ENCODE data around the gene MMP15. TPM values are rescaled to one million over a fixed set of nuclear protein-coding genes. Genes with fewer than 3 reads are reported as not detected.
A peak's percentile ranks its signal among the peaks of the same experiment; 100 is the strongest.
"Not testable (repeated sequence)": the region's sequence is repeated elsewhere in the genome, so short reads cannot be mapped to it uniquely, and the experiment has no call there.

Gene MMP15
- total and polyA plus RNA-seq, 4 donors, result 0.82 to 5.9 (median 3.8) TPM

- no peaks in the 10 kb centered on the region for H3K36me3 ChIP-seq (ENCODE audit: control insufficient read depth in 1 of 2, insufficient read depth in 2 of 2, low read length in 1 of 2)
- H3K27ac ChIP-seq (ENCODE audit: low read depth in 1 of 2, low read length in 2 of 2), result no peak overlapping the region
- ATAC-seq (ENCODE audit: low FRiP score) (no peak), DNase-seq (no peak)
- intact Hi-C loops (cut with DNase I), result no loop called here
- H3K27me3 ChIP-seq (ENCODE audit: control insufficient read depth in 1 of 2, insufficient read depth in 2 of 2, low read length in 1 of 2), result no peaks in the 10 kb centered on the region
- no peaks in the 10 kb centered on the region for H3K4me1 ChIP-seq (ENCODE audit: control insufficient read depth in 1 of 2, insufficient read depth in 2 of 2, low read length in 2 of 2)
- WGBS, 2 donors, result 83 to 84% methylated on average over 19 of the region's 19 CpGs
- no peak overlapping the region for H3K4me3 ChIP-seq (ENCODE audit: low read length in 2 of 2)
- no peaks in the 10 kb centered on the region for H3K9me3 ChIP-seq (ENCODE audit: control insufficient read depth, low read length)
These were observed 61.0 kb downstream of the MMP15 start for GRCh38 chr16:58086381-58087208.

DNA sequence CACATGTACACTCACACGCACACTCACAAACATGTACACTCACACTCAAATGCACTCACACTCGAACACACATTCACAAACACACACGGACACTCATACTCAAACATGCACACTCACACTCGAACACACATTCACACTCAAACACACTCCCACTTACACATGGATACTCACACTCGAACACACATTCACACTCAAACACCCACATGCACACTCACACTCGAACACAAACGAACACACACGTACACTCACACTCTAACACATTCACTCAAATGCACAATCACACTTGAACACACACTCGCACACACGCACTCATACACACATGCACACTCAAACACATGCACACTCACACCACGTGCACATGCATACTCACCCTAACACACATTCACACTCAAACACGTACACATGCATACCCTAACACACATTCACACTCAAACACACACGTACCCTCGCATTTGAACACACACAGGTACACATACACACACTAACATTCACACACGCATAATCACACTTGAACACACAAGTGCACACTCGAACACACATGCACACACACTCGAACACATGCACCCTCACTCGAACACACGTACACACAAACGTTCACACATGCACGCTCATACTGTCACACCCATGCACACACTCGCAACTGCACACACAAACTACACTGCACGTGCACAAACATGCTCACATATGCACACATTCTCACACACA lies 61.8 kb downstream of the MMP15 start:
- H3K36me3 ChIP-seq (ENCODE audit: control insufficient read depth in 1 of 2, insufficient read depth in 2 of 2, low read length in 1 of 2), result no peaks in the 10 kb centered on the region
- no peaks in the 10 kb centered on the region for H3K9me3 ChIP-seq (ENCODE audit: control insufficient read depth, low read length)
- no peaks in the 10 kb centered on the region for H3K27me3 ChIP-seq (ENCODE audit: control insufficient read depth in 1 of 2, insufficient read depth in 2 of 2, low read length in 1 of 2)
- no peak overlapping the region for H3K4me3 ChIP-seq (ENCODE audit: low read length in 2 of 2)
- 91 to 95% methylated on average over 23 of the region's 23 CpGs for WGBS, 2 donors
- DNase-seq, result no peak
- no peaks in the 10 kb centered on the region for H3K4me1 ChIP-seq (ENCODE audit: control insufficient read depth in 1 of 2, insufficient read depth in 2 of 2, low read length in 2 of 2)
- ATAC-seq (ENCODE audit: low FRiP score), result no peak
- intact Hi-C loops (cut with DNase I), result no loop called here
- no peak overlapping the region for H3K27ac ChIP-seq (ENCODE audit: low read depth in 1 of 2, low read length in 2 of 2)

DNA sequence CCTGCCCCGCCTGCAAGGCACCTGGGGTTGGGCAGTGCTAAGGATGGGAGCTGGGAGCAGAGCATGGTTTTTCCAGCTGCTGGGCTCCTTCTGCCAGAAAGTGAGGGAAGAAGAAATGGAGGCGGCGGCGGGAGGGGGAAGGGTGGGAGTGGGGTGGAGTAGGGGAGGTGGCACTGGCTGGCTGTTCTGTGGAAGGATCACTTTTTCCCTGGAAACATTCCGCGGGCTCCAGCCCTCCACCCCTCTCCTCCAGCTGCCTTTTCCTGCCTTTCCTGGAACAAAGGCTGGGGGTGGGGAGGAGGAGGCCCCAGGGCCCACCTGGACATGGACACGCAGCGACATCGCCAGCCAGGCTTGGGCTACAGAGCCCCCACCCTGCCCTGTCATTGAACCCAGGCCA lies 62.5 kb downstream of the MMP15 start:
- 52 to 53% methylated on average over 9 of the region's 9 CpGs for WGBS, 2 donors

GRCh38 chr16:58090396-58090795 lies 64.8 kb downstream of the MMP15 start:
- H3K4me1 ChIP-seq (ENCODE audit: control insufficient read depth in 1 of 2, insufficient read depth in 2 of 2, low read length in 2 of 2); H3K9me3 ChIP-seq (ENCODE audit: control insufficient read depth, low read length); H3K36me3 ChIP-seq (ENCODE audit: control insufficient read depth in 1 of 2, insufficient read depth in 2 of 2, low read length in 1 of 2); H3K4me3 ChIP-seq (ENCODE audit: low read length in 2 of 2); H3K27me3 ChIP-seq (ENCODE audit: control insufficient read depth in 1 of 2, insufficient read depth in 2 of 2, low read length in 1 of 2); intact Hi-C loops (cut with DNase I); H3K27ac ChIP-seq (ENCODE audit: low read depth in 1 of 2, low read length in 2 of 2); ATAC-seq (ENCODE audit: low FRiP score); DNase-seq: not testable (repeated sequence)
- 94% methylated on average over 3 of the region's 3 CpGs for WGBS, 2 donors

More for the DNA sequence above, 62.5 kb downstream of the MMP15 start:
- DNase-seq, result no peak
- intact Hi-C loops (cut with DNase I), result no loop called here
- Histone ChIP-seq H3K36me3 (ENCODE audit: control insufficient read depth in 1 of 2, insufficient read depth in 2 of 2, low read length in 1 of 2) (no peaks in the 10 kb centered on the region), H3K4me3 (ENCODE audit: low read length in 2 of 2) (no peak overlapping the region), H3K9me3 (ENCODE audit: control insufficient read depth, low read length) (no peaks in the 10 kb centered on the region), H3K4me1 (ENCODE audit: control insufficient read depth in 1 of 2, insufficient read depth in 2 of 2, low read length in 2 of 2) (no peaks in the 10 kb centered on the region), H3K27ac (ENCODE audit: low read depth in 1 of 2, low read length in 2 of 2) (no peak overlapping the region), H3K27me3 (ENCODE audit: control insufficient read depth in 1 of 2, insufficient read depth in 2 of 2, low read length in 1 of 2) (no peaks in the 10 kb centered on the region)
- no peak for ATAC-seq (ENCODE audit: low FRiP score)

DNA sequence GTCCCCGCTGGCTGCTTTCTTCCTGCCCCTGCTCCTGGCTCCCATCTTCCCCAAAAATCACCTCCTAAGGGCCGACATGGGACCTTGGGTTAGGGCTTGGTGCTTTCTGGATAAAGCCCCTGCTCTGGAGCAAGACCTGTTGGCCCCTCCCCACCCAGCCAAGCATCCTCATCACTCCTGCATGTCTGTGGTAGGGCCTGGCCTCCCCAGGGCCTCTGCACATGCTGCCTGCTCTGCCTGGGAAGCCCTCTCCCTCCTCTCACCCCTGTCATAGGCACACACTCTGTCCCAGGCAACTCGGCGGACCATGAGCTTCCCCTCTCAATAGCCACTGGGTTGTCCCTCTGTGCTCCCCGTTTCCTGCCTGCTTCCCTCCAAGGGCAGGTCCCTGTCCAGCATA lies 68.5 kb downstream of the MMP15 start:
- DNase-seq, result peak in 1 of 2 donors; percentile 38

DNA sequence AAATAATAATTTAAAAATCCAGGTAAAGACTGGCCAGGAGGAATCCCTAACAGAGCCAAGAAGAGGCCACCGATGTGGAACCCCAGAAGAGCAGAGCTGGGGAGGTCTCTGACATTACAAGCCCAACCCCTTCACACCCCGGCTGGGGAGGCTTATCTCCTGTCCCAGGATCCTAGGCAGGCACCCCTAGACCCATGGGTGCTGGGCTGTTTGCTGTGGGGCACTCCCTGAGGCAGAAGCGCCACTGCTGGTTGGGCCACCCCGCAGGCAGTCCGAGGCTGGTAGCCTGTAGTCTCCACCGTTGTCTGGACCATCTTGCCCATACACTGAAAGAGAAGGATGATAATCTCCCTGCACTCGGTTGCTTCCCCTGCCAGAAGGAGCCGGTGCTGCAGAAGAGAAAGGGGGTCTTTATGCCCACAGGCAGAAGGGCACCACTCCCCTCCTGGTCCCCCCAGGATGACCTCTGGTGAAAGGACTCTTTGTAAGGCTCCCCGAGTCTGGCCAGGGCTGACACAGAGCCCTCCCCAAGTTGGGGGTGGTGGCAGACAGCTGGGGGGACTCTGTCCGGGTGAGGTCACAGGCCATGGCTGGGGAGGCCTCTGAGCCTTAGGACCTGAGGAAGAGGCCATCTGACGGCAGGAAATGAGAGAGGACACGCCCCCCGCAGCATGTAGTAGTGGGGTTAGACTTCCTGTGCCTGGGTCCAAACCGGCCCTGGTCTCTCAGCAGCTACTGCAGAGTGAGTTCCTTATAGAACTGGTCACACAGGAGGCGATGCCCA lies 69.4 kb downstream of the MMP15 start:
- H3K27ac ChIP-seq (ENCODE audit: low read depth in 1 of 2, low read length in 2 of 2), result no peak overlapping the region
- H3K4me3 ChIP-seq (ENCODE audit: low read length in 2 of 2), result no peak overlapping the region
- no peaks in the 10 kb centered on the region for H3K27me3 ChIP-seq (ENCODE audit: control insufficient read depth in 1 of 2, insufficient read depth in 2 of 2, low read length in 1 of 2)
- WGBS, 2 donors, result 70 to 79% methylated on average over 15 of the region's 15 CpGs
- no peaks in the 10 kb centered on the region for H3K4me1 ChIP-seq (ENCODE audit: control insufficient read depth in 1 of 2, insufficient read depth in 2 of 2, low read length in 2 of 2)
- DNase-seq (no peak), ATAC-seq (ENCODE audit: low FRiP score) (no peak)
- intact Hi-C loops (cut with DNase I), result no loop called here
- no peaks in the 10 kb centered on the region for H3K9me3 ChIP-seq (ENCODE audit: control insufficient read depth, low read length)
- H3K36me3 ChIP-seq (ENCODE audit: control insufficient read depth in 1 of 2, insufficient read depth in 2 of 2, low read length in 1 of 2), result no peaks in the 10 kb centered on the region

More for the DNA sequence above, 68.5 kb downstream of the MMP15 start:
- WGBS, 2 donors, result 77 to 84% methylated on average over 5 of the region's 5 CpGs
- H3K36me3 ChIP-seq (ENCODE audit: control insufficient read depth in 1 of 2, insufficient read depth in 2 of 2, low read length in 1 of 2), result no peaks in the 10 kb centered on the region
- H3K4me1 ChIP-seq (ENCODE audit: control insufficient read depth in 1 of 2, insufficient read depth in 2 of 2, low read length in 2 of 2), result no peaks in the 10 kb centered on the region
- intact Hi-C loops (cut with DNase I), result no loop called here
- H3K4me3 ChIP-seq (ENCODE audit: low read length in 2 of 2), result no peak overlapping the region
- no peak for ATAC-seq (ENCODE audit: low FRiP score)
- no peaks in the 10 kb centered on the region for H3K9me3 ChIP-seq (ENCODE audit: control insufficient read depth, low read length)
- H3K27ac ChIP-seq (ENCODE audit: low read depth in 1 of 2, low read length in 2 of 2), result no peak overlapping the region
- H3K27me3 ChIP-seq (ENCODE audit: control insufficient read depth in 1 of 2, insufficient read depth in 2 of 2, low read length in 1 of 2), result no peaks in the 10 kb centered on the region

DNA sequence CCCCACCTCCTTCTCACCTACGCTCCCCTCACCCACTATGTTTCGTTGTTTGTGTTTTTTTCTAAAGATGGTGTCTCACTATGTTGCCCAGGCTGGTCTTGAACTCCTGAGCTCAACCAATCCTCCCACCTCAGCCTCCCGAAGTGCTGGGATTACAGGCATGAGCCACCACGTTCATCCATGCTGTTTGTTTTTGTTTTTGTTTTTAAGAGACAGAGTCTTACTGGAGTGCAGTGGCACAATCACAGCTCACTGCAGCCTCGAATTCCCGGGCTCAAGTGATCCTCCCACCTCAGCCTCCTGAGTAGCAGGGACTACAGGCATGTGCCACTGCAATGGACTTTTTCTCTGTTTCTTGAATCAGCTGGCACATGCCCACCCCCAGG lies 70.0 kb downstream of the MMP15 start:
- H3K27me3 ChIP-seq (ENCODE audit: control insufficient read depth in 1 of 2, insufficient read depth in 2 of 2, low read length in 1 of 2); intact Hi-C loops (cut with DNase I); DNase-seq; H3K4me1 ChIP-seq (ENCODE audit: control insufficient read depth in 1 of 2, insufficient read depth in 2 of 2, low read length in 2 of 2); H3K4me3 ChIP-seq (ENCODE audit: low read length in 2 of 2); H3K36me3 ChIP-seq (ENCODE audit: control insufficient read depth in 1 of 2, insufficient read depth in 2 of 2, low read length in 1 of 2); H3K9me3 ChIP-seq (ENCODE audit: control insufficient read depth, low read length); H3K27ac ChIP-seq (ENCODE audit: low read depth in 1 of 2, low read length in 2 of 2); ATAC-seq (ENCODE audit: low FRiP score): not testable (repeated sequence)
- 68 to 75% methylated on average over 6 of the region's 6 CpGs for WGBS, 2 donors

DNA sequence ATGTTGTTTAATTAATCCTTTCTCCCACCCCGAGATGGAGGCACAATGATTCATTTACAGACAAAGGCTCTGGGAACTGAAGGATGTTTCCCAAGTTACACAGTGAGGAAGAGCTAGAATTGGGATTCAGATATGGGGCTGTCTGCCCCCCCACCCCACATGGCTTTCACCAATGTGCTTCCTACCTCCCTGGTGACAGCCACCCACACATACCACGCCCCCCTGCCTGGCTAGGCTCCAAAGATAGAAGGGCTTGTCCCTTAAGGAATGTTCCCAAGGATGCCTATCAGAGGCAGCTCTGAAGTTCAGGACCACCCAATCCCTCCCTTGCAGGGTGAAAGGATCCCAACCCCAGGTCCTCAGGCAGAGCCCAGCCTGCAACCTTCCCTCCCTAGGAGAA lies 70.7 kb downstream of the MMP15 start:
- Histone ChIP-seq H3K27ac (ENCODE audit: low read depth in 1 of 2, low read length in 2 of 2) (no peak overlapping the region), H3K4me3 (ENCODE audit: low read length in 2 of 2) (no peak overlapping the region), H3K36me3 (ENCODE audit: control insufficient read depth in 1 of 2, insufficient read depth in 2 of 2, low read length in 1 of 2) (no peaks in the 10 kb centered on the region), H3K4me1 (ENCODE audit: control insufficient read depth in 1 of 2, insufficient read depth in 2 of 2, low read length in 2 of 2) (no peaks in the 10 kb centered on the region), H3K9me3 (ENCODE audit: control insufficient read depth, low read length) (no peaks in the 10 kb centered on the region), H3K27me3 (ENCODE audit: control insufficient read depth in 1 of 2, insufficient read depth in 2 of 2, low read length in 1 of 2) (no peaks in the 10 kb centered on the region)
- intact Hi-C loops (cut with DNase I), result no loop called here
- ATAC-seq (ENCODE audit: low FRiP score) (no peak), DNase-seq (no peak)
- 45 to 51% methylated on average over 2 of the region's 2 CpGs for whole genome bisulfite sequencing, 2 donors

Data from aorta (tissue), 5 donors.